Activated T-helper 2 cell treated with anti-CD3 and anti-CD28 coated beads, Interferon-gamma antibody, Interleukin-2, Interleukin-4, amounts not matched to agents 10 μg/mL and 5 μg/mL and 100 μg/mL, durations not matched to agents 14 hours and 24 hours and 36 hours (primary cell): ENCODE results near the gene OR52D1. TPM values are rescaled to one million over a fixed set of nuclear protein-coding genes. Genes with fewer than 3 reads are reported as not detected.

Experiments used
- DNase-seq: peaks from one replicate; pipeline ENCODE4 v3.0.0; 2021; ENCODE audit warnings: low spot score
- H3K27ac Mint-ChIP-seq: one replicate; pipeline ENCODE4 v1.8.0; 2021; ENCODE audit warnings: mixed read lengths
- H3K27me3 Mint-ChIP-seq: one replicate; pipeline ENCODE4 v1.8.0; 2021; ENCODE audit warnings: low read depth, mixed read lengths
- H3K36me3 Mint-ChIP-seq: one replicate; pipeline ENCODE4 v1.8.0; 2021; ENCODE audit warnings: low read depth, mixed read lengths
- H3K4me1 Mint-ChIP-seq: one replicate; pipeline ENCODE4 v1.8.0; 2021; ENCODE audit warnings: low read depth, mixed read lengths
- H3K4me3 Mint-ChIP-seq: one replicate; pipeline ENCODE4 v1.8.0; 2021; ENCODE audit warnings: low read depth, mild to moderate bottlenecking, moderate library complexity, mixed read lengths
- H3K9me3 Mint-ChIP-seq: one replicate; pipeline ENCODE4 v1.8.0; 2021; ENCODE audit warnings: mixed read lengths
- intact Hi-C: fragments of 100-400 bp; cut with micrococcal nuclease; formaldehyde crosslinking; loops from one replicate; pipeline ENCODE4 v1.15.1; 2023
- total RNA-seq: library from RNA; stranded (reverse); gene quantifications from 2 replicates; pipeline ENCODE4 v1.2.3, GENCODE V29; 2022

Gene OR52D1
- total RNA-seq, 1 donor from 2014 or later = not detected

DNA sequence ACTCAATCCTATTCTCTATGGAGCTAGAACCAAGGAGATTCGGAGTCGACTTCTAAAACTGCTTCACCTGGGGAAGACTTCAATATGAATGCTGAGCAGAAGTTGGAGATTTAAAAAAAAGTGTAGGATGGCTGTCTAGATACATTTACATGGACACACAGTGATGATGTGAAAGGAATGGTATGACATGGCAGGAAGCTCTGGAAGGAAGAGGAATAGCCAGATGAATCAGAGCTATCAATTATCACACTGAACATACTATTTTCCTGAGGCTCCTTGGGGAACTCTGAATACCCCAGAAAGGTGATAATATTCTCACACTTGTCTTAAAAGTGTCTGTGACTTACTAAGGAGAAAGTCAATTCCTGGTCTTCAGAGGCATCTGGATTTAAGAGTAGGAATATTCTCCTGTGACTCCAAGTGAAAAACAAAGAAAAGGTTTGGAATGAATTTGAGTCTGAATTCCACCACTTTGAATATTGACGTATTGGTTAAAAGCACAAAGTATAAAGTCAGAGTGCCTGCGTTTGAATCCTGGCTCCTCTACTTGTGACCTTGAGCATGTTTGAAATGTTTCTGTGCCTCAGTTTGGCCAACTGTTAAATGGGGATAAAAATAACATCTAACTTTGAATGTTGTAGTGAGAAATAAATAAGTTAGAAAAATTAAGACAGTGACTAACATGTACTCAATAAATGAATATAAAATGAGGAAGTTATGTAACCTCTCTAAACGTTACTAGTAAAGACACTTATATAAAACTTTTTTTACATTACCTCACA lies 1.3 kb downstream of the OR52D1 start:
- Mint-ChIP-seq H3K27me3 (peaks cover 5% of the 10 kb centered on the region), H3K36me3 (no peaks in the 10 kb centered on the region), H3K4me3 (no peak overlapping the region), H3K27ac (no peak overlapping the region), H3K4me1 (peaks cover 2% of the 10 kb centered on the region), H3K9me3 (no peaks in the 10 kb centered on the region)
- DNase-seq = no peak
- intact Hi-C loops = no loop called here

DNA sequence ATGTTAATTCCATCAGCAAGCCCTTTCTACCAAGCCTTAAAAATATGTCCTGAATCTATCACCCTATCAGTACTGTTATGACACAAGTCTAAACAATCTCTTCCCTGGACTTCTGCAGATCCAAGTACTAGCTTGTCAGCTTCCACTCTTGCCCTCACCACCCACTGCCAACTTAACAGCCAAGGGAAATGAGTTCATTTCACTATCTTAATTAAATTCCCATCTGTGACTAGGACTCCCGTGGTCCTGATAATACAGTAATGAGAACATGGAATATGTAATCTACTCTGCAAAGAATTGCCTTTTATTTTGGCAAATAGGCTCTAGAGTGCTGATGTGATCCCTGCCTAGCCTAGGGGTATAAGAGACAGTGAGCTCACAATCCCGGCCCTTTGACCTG lies 11.2 kb downstream of the OR52D1 start:
- no peak for DNase-seq
- no peak overlapping the region for H3K27ac Mint-ChIP-seq
- H3K9me3 Mint-ChIP-seq = no peaks in the 10 kb centered on the region
- intact Hi-C loops = no loop called here
- H3K27me3 Mint-ChIP-seq = peaks cover 5% of the 10 kb centered on the region
- H3K36me3 Mint-ChIP-seq = no peaks in the 10 kb centered on the region
- H3K4me3 Mint-ChIP-seq = no peak overlapping the region
- H3K4me1 Mint-ChIP-seq = no peaks in the 10 kb centered on the region

GRCh38 chr11:5500393-5500801 lies 11.9 kb downstream of the OR52D1 start:
- H3K9me3 Mint-ChIP-seq = no peaks in the 10 kb centered on the region
- intact Hi-C loops = no loop called here
- no peak for DNase-seq
- H3K4me1 Mint-ChIP-seq = no peaks in the 10 kb centered on the region
- H3K36me3 Mint-ChIP-seq = no peaks in the 10 kb centered on the region
- H3K27me3 Mint-ChIP-seq = peaks cover 5% of the 10 kb centered on the region
- H3K4me3 Mint-ChIP-seq = no peak overlapping the region
- H3K27ac Mint-ChIP-seq = no peak overlapping the region

DNA sequence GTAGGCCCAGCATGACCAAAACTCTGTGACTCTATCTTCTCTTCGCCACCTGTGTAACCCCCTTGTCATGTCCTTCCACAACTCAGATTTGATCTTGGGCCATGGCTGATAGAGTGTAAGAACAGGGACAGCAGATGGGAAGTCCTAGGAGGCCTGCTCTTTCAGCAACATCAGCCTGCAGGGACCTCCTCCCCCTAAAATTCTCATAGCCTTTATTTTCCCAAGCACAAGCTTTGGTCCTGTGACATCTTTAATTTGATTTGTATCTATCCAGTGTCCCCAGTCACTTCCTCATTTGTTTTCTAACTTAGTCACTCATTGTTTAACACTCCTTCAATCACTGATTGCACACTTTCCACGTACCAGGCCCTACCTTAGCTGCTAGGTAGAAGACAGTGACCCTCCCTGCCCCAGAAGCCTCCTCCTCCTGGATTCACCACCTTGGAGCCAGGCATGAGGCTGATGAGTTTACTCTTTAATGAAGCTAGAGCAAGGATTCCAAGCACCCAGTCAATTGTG lies 16.0 kb downstream of the OR52D1 start:
- no peak for DNase-seq
- H3K27ac Mint-ChIP-seq = no peak overlapping the region
- no peaks in the 10 kb centered on the region for H3K4me1 Mint-ChIP-seq
- no peaks in the 10 kb centered on the region for H3K36me3 Mint-ChIP-seq
- no peaks in the 10 kb centered on the region for H3K9me3 Mint-ChIP-seq
- H3K27me3 Mint-ChIP-seq = peaks cover 4% of the 10 kb centered on the region
- intact Hi-C loops = no loop called here
- no peak overlapping the region for H3K4me3 Mint-ChIP-seq

DNA sequence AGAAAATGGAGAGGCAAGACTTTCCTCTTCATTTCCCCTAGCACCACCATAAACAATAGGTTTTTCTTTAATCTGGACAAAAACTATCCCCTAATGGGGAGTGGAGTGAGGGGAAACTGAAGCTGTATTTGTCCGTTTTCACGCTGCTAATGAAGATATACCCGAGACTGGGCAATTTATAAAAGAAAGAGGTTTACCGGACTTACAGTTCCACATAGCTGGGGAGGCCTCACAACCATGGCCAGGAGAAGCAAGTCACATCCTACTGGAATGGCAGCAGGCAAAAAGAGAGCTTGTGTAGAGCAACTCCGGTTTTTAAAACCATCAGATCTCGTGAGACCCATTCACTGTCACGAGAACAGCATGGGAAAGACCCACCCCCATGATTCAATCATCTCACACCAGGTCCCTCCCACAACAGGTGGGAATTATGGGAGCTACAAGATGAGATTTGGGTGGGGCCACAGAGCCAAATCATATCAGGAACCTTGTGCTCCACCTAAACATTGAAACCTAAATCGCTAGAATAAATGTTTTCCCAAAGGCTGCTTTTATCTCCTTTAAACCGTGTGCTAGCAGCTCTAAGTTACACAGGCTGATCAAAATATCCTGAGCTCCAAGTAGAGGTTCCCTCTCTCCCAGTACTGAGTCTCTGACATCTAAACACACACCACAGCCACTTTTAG lies 17.0 kb downstream of the OR52D1 start:
- DNase-seq = no peak
- intact Hi-C loops = no loop called here
- H3K4me3 Mint-ChIP-seq = no peak overlapping the region
- peaks cover 2% of the 10 kb centered on the region for H3K27me3 Mint-ChIP-seq
- no peak overlapping the region for H3K27ac Mint-ChIP-seq
- H3K9me3 Mint-ChIP-seq = no peaks in the 10 kb centered on the region
- H3K4me1 Mint-ChIP-seq = no peaks in the 10 kb centered on the region
- no peaks in the 10 kb centered on the region for H3K36me3 Mint-ChIP-seq

DNA sequence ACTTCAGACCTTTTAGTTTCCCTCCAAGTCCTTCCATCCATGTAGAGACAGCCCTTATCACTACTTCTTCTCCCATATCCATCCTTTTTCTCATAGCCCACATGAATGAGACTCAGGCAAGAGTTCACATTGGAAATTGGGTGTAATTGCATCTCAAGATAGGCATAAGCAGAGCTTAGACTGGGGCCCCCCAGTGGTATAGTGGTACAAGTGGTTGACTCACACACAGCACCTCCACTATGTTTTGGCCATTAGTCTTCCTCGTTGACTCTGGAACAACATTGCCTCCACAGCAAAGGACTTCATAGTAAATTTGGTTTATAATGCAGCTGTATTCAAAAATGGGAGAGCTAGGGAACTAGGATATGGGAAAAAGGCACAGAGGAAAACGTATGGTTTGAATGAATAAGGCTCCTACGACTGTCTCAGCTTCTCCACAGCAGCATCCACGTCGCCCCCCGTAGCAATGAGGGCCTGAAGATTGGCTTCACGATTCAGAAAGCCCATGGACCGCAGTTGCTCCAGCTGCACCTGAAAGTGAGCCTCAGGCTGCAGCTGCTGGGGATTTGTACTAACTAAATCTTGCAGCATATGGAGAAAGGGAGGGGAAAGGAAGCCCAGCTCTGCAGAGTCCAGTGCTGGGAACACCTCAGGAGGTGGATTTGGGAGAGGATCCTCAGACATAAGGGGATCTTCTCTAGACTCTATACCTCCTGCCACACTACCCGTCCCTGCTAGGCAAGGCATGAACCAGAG lies 18.9 kb downstream of the OR52D1 start:
- no peaks in the 10 kb centered on the region for H3K4me1 Mint-ChIP-seq
- no peaks in the 10 kb centered on the region for H3K36me3 Mint-ChIP-seq
- H3K9me3 Mint-ChIP-seq = no peaks in the 10 kb centered on the region

DNA sequence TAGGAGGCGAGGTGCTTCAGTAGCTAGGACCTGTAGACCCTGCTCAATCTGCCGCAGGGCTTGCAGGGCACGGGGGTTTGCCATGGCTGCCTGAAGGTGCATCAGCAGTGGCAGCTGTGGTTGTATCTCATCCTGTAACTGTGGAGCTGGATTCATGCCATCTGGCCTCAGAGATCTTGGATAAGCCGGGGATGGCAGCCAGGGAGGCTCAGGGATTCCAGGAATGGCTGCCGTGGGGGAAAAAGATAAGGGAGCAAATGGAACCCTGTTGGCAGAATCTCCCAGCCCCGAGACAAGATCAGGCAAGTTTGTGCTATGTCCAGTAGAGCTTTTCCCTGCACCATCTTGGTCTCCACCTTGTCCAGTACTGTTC lies 19.4 kb downstream of the OR52D1 start:
- intact Hi-C loops = no loop called here
- no peak for DNase-seq
- Mint-ChIP-seq H3K4me3 (no peak overlapping the region), H3K4me1 (no peaks in the 10 kb centered on the region), H3K27ac (no peak overlapping the region), H3K9me3 (no peaks in the 10 kb centered on the region), H3K27me3 (peaks cover 7% of the 10 kb centered on the region), H3K36me3 (no peaks in the 10 kb centered on the region)

More for the DNA sequence above, 18.9 kb downstream of the OR52D1 start:
- peaks cover 6% of the 10 kb centered on the region for H3K27me3 Mint-ChIP-seq
- intact Hi-C loops = no loop called here
- H3K4me3 Mint-ChIP-seq = no peak overlapping the region
- no peak overlapping the region for H3K27ac Mint-ChIP-seq
- DNase-seq = no peak

GRCh38 chr11:5508605-5509004 lies 20.1 kb downstream of the OR52D1 start:
- Mint-ChIP-seq H3K4me1 (no peaks in the 10 kb centered on the region), H3K36me3 (no peaks in the 10 kb centered on the region), H3K9me3 (no peaks in the 10 kb centered on the region), H3K4me3 (no peak overlapping the region), H3K27me3 (peaks cover 10% of the 10 kb centered on the region), H3K27ac (no peak overlapping the region)
- no peak for DNase-seq
- intact Hi-C loops = no loop called here

DNA sequence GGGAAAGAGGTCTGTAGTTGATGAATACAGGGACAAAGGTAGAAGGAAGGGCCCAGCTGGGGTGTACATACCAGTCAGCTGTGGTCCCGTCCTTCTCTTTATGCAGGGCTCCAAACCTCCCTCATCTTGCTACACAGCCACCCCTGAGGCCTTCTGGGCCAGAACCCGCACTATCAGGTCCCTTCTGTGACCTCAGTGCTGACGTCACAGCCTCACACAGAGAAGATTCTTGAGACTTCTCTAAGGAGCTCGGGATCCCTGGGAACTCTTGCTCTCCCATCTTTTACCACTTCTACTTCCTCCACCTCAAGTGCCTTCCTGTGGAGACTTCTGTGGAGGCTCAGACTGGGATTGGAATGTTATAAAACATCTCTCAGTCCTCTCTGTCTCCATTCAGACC lies 21.3 kb downstream of the OR52D1 start, which contains the start of gene UBQLN3:
UBQLN3 (minus strand) TSS at position 155 of the 400 bp plus-strand sequence. CDS start 399 bp downstream, outside the sequence.
- H3K36me3 Mint-ChIP-seq = no peaks in the 10 kb centered on the region
- H3K27me3 Mint-ChIP-seq = peaks cover 10% of the 10 kb centered on the region
- H3K27ac Mint-ChIP-seq = no peak within 1 kb of the TSS
- H3K4me1 Mint-ChIP-seq = no peaks in the 10 kb centered on the region
- intact Hi-C loops = no loop called here
- DNase-seq = no peak
- H3K9me3 Mint-ChIP-seq = no peaks in the 10 kb centered on the region
- H3K4me3 Mint-ChIP-seq = no peak within 1 kb of the TSS

- no peaks in the 10 kb centered on the region for H3K9me3 Mint-ChIP-seq
- intact Hi-C loops = no loop called here
- no peak overlapping the region for H3K27ac Mint-ChIP-seq
- H3K4me1 Mint-ChIP-seq = no peaks in the 10 kb centered on the region
- no peaks in the 10 kb centered on the region for H3K36me3 Mint-ChIP-seq
- peaks cover 10% of the 10 kb centered on the region for H3K27me3 Mint-ChIP-seq
- no peak overlapping the region for H3K4me3 Mint-ChIP-seq
- DNase-seq = no peak
Observed at GRCh38 chr11:5514841-5515240, 26.4 kb downstream of the OR52D1 start.

- Mint-ChIP-seq H3K4me3 (no peak within 1 kb of the TSS), H3K27me3 (peaks cover 4% of the 10 kb centered on the region), H3K36me3 (no peaks in the 10 kb centered on the region), H3K4me1 (no peaks in the 10 kb centered on the region), H3K9me3 (no peaks in the 10 kb centered on the region), H3K27ac (no peak within 1 kb of the TSS)
- intact Hi-C loops = no loop called here
- DNase-seq = no peak
Observed at GRCh38 chr11:5516599-5516998, 28.1 kb downstream of the OR52D1 start, which contains the start of gene UBQLNL. Gene UBQLNL, minus strand, starts transcription at chr11:5516699. Its CDS starts 258 bp downstream, at chr11:5516441.

DNA sequence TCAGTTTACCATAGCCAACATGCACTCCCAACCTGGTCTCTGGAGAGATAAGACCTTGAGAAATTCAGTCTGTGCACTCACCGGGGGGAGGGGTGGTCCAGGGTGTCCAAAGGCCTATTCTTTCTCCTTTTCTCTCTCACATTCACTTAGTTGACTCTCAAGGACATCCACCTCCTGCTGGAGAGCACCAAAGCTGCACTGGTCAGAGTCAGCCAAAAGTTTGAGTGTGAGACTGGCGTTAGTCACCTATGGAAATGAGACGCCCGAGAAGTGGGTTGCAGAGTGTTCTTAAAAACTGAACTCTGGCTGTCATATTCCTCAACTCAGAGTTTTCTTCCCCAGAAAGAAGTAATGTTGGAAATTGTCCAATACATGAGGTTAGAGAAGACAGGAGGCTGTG lies 33.1 kb downstream of the OR52D1 start:
- intact Hi-C loops = no loop called here
- no peaks in the 10 kb centered on the region for H3K9me3 Mint-ChIP-seq
- no peaks in the 10 kb centered on the region for H3K27me3 Mint-ChIP-seq
- H3K27ac Mint-ChIP-seq = no peak overlapping the region
- no peak for DNase-seq
- no peaks in the 10 kb centered on the region for H3K4me1 Mint-ChIP-seq
- H3K36me3 Mint-ChIP-seq = no peaks in the 10 kb centered on the region
- H3K4me3 Mint-ChIP-seq = no peak overlapping the region
